ENCODE measurements around the gene KAZALD1.

Gene KAZALD1

DNA sequence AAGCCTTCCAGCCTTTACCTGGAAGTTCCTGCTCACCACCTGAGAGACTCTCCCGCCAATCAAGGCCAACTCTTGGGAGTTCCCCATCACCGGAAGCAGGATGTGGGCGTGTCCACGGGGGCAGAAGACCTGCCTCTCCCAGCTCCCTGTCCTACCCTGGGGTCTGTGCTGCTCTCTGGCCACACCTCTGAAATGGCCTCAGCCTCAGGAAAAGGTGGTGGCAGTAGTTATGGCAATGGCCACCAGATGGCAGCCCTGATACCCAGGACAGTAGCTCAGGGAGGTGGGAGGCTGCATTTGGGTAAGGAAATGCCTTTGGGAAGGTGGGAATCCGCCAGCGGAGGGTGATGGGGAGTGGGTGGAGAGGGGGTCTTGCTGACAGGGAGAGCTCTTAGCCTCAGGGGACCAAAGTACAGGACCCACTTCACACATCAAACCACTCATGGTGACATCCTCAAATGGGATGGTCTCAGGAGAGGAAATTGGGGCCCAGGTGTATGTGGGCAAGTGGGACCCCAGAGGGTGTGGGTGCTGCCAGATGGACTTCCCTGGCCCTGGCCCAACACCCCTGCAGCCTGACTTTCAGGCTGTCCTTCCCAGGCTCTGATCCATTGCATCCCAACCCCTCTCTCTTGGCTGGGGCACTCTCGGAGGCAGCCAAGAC lies 33.9 kb downstream of the KAZALD1 start:
- peak; percentile 78 for DNase-seq

DNA sequence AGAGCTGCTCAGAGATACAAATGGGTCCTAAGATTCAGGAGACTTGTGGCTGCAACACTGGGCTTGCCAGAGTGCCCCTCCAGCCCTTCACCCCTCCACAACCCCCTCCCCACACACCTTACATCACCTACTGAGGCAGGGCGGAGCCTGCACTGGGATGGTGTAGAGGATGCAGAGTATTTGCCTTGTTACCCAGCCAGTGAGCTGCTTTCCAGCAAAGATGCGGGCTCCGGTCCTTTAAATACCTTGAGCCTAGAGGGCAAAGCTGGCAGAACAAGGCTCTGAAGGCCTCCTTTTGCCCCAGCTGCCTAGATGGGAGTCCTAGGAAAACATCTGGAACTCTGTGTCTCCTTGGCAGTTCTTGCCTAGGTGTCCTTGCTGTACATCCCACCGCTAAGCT lies 34.6 kb downstream of the KAZALD1 start:
- no peak for DNase-seq

DNA sequence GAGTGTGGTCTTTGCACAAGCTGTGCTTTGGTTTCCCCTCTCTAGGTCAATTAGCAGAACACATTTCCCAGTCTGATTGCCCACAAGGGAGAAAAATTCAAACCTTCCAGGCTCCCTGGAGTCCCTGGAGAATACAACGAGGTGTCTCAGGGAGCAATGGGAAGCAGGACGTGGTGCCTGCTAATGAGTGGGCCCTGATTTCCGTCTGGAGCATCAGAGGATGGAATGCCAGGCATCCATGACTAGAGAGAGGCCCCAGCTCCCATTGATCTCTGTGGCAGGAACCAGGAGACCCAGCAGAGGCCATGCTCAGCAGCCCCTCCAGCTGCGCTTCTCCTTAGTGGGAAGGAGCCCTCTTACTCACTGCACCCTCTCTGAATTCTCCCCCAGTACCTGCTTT lies 36.1 kb downstream of the KAZALD1 start:
- DNase-seq, result no peak

DNA sequence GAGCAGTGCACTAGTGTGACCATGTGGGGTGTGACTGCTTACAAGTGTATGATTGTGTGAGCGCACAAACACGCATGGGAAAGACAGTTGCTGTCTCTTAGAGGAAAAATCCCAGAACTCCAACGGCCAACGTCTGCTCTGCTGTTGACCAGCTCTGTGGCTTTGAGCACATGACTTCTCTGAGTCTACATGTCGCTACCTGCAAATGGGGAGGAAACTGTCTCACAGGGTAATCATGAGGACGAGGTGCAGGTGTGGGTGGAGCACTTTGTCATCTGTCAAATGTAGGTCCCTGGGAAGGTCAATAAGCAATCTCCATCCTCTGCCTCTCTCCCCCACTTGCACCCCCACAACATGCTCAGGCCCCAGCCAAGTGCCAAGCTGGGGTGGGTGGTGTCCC lies 38.1 kb downstream of the KAZALD1 start:
- no peak for DNase-seq

DNA sequence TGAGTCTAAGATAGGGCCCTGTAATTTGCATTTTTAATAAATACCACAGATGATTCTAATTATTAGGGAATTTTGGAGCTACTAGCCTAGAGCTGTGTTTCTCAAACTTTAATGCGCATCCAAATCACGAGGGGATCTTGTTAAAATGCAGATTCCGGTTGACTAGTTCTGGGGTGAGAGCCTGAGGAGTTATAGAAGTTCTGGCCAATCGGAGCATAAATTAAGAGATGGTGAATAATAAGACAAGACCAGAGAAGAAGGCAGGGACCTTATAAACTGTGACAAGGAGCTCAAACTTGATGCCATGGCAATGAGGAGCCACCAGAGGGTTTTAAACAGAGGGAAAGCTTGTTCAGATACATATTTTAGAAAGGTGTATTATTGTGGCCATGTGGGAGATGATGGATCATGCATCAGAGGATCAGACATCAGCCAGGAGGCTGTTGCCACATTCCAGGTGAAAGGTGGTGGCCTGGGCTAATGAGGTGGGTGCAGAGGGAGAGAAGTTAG lies 39.6 kb downstream of the KAZALD1 start:
- no peak for DNase-seq

DNA sequence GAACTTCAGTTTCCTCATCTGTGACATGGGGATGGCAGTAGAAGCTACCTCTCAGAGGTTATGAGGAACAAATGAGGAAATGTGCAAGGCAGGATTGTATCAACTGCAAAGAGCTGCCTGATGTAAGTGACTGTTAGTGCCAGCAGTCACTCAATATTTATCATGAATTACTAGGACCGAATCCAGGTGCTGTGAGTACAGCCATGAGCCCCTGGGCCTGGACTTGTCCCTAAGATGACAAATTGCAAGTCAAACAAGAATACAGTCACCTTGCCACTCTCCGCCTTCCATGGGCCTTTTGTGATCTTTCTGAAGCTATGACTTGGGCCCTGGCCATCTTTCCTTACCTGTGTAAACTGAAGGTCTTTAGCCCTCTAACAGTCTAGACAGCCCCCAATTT lies 41.6 kb downstream of the KAZALD1 start:
- no peak for DNase-seq

DNA sequence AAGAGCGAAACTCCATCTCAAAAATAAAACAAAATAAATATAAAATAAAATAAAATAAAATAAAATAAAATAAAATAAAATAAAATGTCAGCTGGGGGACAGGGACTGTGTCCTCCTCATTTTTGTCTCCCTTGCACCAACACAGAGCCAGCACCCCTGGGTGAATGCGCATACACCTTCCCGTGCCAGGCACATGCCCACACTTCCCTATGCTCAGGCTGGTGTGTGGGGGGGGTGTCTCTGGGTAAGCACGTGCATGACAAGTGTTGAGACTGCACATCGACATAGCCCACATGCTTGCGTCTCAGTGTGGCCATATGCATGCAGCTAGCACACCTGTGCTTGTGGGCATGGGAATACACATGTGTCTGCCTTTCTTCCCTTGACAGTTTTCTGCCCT lies 44.6 kb downstream of the KAZALD1 start:
- DNase-seq, result no peak

DNA sequence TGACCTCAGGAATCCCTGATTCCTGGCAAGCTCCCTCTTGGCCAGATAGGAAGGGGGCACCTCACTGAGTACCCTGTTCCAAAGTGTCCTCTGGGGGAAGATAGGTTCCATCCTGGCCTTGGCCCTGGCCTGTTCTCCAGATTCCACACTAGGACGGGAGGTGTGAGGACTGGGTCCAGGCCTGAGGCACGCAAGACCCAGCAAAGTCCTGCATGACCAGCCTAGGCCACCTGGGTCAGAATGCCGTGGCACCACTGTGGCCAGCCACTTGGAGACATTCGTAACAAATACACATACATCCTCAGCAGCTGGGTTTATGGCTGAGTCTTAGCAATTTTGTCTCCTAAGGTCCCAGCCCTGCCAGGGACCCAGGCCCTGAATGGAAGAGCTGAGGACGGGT lies 46.0 kb downstream of the KAZALD1 start:
- no peak for DNase-seq

DNA sequence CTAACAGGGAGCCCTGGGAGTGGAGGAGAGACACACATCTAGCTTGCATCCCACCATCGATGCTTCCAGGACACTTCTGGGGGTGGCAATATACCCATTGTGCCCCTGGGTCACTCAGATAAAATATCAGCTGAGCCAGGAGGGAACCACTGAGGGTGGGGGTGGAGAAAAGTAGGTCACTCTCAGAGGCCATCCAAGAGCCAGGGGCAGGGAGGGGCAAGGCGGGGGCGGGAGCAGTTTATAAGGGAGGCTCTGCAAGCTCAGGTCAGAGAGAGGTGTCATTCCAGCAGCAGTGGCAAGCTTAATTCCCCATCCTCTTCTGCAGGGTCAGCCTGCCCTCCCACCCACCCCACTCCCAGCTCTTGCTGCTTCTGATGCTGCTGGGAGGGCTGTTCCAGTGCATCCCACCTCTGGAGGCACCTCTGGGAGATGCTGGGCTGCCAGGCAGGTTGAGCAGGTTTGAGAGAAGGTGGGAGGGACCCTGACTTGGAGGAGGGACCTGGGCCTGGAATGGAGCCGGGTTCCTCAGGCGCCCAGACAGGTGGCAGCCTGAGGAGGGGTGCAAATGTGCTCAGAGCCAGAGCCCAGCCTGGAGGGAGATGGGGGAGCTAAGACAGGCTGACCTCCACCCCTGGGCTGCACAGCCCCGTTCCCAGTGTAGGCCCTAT lies 49.2 kb downstream of the KAZALD1 start:
- no peak for DNase-seq

DNA sequence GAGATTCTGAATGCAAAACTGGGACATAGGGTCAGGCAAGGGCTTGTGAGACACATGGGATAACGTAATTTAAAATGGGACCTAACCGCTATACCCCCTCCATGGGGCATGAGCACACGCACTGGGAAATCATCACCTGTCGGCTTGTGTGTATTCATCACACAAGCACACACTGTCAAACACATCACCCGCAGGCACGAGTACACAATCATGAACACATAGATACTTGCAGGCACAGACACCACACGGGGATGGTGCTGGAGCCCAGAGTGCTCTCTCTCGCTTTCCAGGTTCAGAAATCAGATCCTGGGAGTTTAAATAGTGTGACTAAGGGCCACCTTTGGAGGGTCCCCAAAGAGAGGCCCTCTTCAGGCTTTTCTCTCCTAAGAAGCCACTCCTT lies 49.8 kb downstream of the KAZALD1 start:
- no peak for DNase-seq

DNA sequence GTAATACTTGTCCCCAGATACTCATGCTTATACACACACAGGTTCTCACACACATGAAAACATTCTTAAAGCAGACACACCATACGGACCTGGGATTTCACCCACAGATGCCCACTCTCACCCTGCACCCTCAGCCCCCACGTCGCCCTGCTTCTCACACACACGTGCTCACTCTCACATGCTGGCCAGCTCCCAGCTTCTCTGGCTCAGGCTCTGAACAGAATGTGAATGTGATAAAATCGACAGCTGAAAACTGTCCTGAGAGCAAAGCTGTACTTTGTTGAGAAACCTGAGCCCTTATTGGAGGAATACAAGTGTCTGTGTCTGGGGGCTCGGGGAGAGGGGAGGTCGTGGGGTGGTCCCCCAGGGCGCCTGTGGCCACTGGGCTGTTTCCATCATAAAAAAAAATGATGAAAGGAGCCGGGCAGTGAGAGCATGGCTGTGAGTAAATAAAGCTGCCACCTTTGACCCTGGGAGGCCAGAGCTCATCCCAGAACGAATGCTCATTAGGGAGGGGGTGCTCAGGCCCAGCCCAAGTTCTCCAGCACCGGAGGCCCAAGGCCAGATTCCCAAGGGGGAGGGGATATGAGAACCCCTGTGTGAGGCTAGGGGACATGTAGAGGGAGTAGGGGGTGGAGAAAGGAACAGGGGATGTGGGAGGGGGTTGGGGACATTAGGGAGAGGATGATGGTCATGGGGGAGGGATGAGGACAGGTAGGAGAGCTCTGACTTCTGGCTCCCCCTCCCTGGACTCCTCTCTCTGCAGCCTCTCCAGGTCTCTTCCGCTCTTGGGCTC lies 51.2 kb downstream of the KAZALD1 start:
- DNase-seq, result no peak

DNA sequence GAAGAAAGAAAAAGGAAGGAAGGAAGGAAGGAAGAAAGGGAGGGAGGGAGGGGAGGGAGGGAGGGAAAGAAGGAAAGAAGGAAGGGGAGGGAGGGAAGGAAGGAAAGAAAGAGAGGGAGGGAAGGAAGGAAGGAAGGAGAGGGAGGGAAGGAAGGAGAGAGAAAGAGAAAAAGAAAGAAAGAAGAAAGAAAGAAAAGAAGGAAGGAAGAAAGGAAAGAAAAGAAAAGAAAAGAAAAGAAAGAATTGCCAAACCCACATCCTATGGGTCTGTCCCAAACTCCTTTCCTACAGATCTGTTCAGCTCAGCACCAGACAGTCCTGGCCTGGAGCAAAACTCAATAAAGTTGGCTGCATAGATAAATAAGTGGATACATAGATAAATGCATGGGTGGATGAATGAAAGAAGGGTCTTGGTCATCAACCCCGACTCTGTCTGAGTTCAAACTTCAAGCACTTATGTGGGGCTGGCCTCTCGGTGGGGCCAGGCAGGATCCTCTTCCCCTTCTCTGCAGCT lies 52.2 kb downstream of the KAZALD1 start:
- DNase-seq, result no peak

DNA sequence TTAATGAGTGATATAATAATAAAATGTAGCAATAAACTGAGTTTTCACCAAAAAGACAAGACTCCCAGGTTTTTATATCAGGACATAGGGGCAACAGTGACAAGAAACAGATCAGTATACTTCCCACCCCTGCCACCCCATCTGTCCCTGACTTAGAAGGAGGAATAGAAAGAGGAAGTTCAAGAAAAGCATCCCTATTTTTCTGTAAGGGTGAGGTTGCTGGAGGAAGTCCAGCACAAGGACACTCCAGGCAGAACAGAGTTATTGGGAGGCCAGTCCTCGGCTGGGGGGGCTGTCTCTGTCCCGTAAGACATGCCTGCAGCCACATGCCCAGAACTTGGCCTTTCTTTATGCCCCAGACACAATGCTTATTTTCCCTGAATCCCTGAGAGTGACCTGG lies 52.9 kb downstream of the KAZALD1 start:
- DNase-seq, result no peak

Data from NCI-H226 (cell line).